GM12892 (cell line): ENCODE results near the gene ADAM15.

Experiments used
- POLR2A ChIP-seq: IDR thresholded peaks from 2 replicates; pipeline ENCODE4 v1.6.1; 2011; ENCODE audit warnings: low read depth, low read length, control low read depth
- POLR2AphosphoS5 ChIP-seq: IDR thresholded peaks from 2 replicates; pipeline ENCODE4 v1.6.1; 2011; ENCODE audit warnings: low read depth, low read length, control low read depth
- TAF1 ChIP-seq: IDR thresholded peaks from 2 replicates; pipeline ENCODE4 v1.6.1; 2011; ENCODE audit warnings: low read depth, mild to moderate bottlenecking, control low read depth, low read length, borderline replicate concordance

- TF ChIP-seq POLR2A (no peak), TAF1 (no peak), POLR2AphosphoS5 (no peak)
Observed at GRCh38 chr1:155052439-155053395, 1.6 kb downstream of the ADAM15 start.
